Motor neuron (in vitro differentiated cells): ENCODE measurements around the gene ITGAV. TPM values are rescaled to one million over a fixed set of nuclear protein-coding genes. Genes with fewer than 3 reads are reported as not detected.
A peak's percentile ranks its signal among the peaks of the same experiment; 100 is the strongest.

Experiments used
- ATAC-seq, 8 experiments: fragments of 200-7000 bp; cut with Tn5 transposase; replicated peaks in 6 of 8; 2 replicates each; pipeline ENCODE4 v1.8.0; 2021; ENCODE audit warnings: mild to moderate bottlenecking in 8 of 8, moderate library complexity in 8 of 8
- H3K27ac ChIP-seq, 2 donors: fragments of 250-450 bp; sonication (Bioruptor Pico); 2 replicates each; pipeline ENCODE4 v1.9.0; 2021; ENCODE audit warnings: antibody characterized with exemption in 2 of 2, mild to moderate bottlenecking in 2 of 2, moderate library complexity in 1 of 2
- H3K4me1 ChIP-seq, 2 donors: fragments of 250-450 bp; sonication (Bioruptor Pico); replicated peaks in 1 of 2; 2 replicates each; pipeline ENCODE4 v1.6.1; 2021; ENCODE audit warnings: antibody characterized with exemption in 2 of 2, mild to moderate bottlenecking in 2 of 2, moderate library complexity in 1 of 2
- H3K4me3 ChIP-seq, 5 donors: fragments of 250-450 bp; sonication (Bioruptor Pico); 2 replicates each; pipeline ENCODE4 v1.9.0; 2021; ENCODE audit warnings: antibody characterized with exemption in 5 of 5, mild to moderate bottlenecking in 5 of 5, moderate library complexity in 4 of 5
- WGBS, 10 experiments: fragments of 450-650 bp; shearing (Covaris generic); methylation state at CpG; one replicate each; pipeline ENCODE4 v1.0.0; 2022; 5-methylcytosine and 5-hydroxymethylcytosine counted together
- in situ Hi-C, 9 experiments: fragments of 400-800 bp; cut with MboI; loops; one replicate each; pipeline ENCODE4 v1.15.0; 2021; ENCODE audit warnings: low sequenced_read_pairs in 9 of 9, low pct_unique_long_range_greater_than_20kb in 2 of 9; ENCODE audit not compliant: unreplicated experiment in 9 of 9
- total RNA-seq, 8 experiments: library from RNA; unstranded; fragments of 300-600 nt; gene quantifications; 2 replicates each; pipeline versions ENCODE4 v1.2.3 to v1.2.4, GENCODE V29; 2022

Gene ITGAV
- 100 to 1,000 TPM in 1 of 8 experiments, 10 to 100 TPM in 5, 1 to 10 TPM in 2; 8.3 to 181 (median 28.8) TPM for total RNA-seq

- peaks cover 9 to 10% of the 10 kb centered on the region in 2 donors for H3K4me1 ChIP-seq
- peak; percentile 85 to 96 (median 88) for ATAC-seq
- 0 to 3% (median 0%) methylated on average over 3 to 11 of the region's 71 CpGs; no CpG with 5 or more reads in 5 of the 10 experiments for WGBS, 10 experiments
- in situ Hi-C loops = no loop called here
- H3K27ac ChIP-seq = peak within 1 kb of the TSS; percentile 48 to 67
- H3K4me3 ChIP-seq = peak within 1 kb of the TSS; percentile 67 to 93 (median 78)
Observed at GRCh38 chr2:186589612-186590349, at the start of gene ITGAV. Gene ITGAV, plus strand, starts transcription at chr2:186590056. Its CDS starts 283 bp downstream, at chr2:186590339.

- WGBS, 10 experiments = 8 to 92% (median 69%) methylated on average over 1 to 4 of the region's 4 CpGs
- in situ Hi-C loops = no loop called here
- H3K4me3 ChIP-seq = no peak overlapping the region
- peak in 1 of 8 experiments; percentile 22 for ATAC-seq
- no peak overlapping the region for H3K27ac ChIP-seq
- H3K4me1 ChIP-seq = no peaks in the 10 kb centered on the region
Observed at GRCh38 chr2:186540941-186541340, 48.9 kb upstream of the ITGAV start.

- no peak overlapping the region for H3K27ac ChIP-seq
- H3K4me1 ChIP-seq = no peaks in the 10 kb centered on the region
- no peak overlapping the region for H3K4me3 ChIP-seq
- ATAC-seq = no peak
- 33 to 100% (median 97%) methylated on average over 1 to 4 of the region's 4 CpGs; no CpG with 5 or more reads in 3 of the 10 experiments for WGBS, 10 experiments
- in situ Hi-C loops = no loop called here
Observed at GRCh38 chr2:186542002-186542401, 47.9 kb upstream of the ITGAV start.

- H3K4me3 ChIP-seq = no peak overlapping the region
- in situ Hi-C loops = no loop called here
- H3K4me1 ChIP-seq = no peaks in the 10 kb centered on the region
- ATAC-seq = peak in 4 of 8 experiments; percentile 20 to 53 (median 36)
- WGBS, 10 experiments = 0 to 100% (median 83%) methylated on average over 1 to 3 of the region's 3 CpGs
- no peak overlapping the region for H3K27ac ChIP-seq
Observed at GRCh38 chr2:186543561-186544131, 46.2 kb upstream of the ITGAV start.

GRCh38 chr2:186544255-186544675 lies 45.6 kb upstream of the ITGAV start:
- Histone ChIP-seq H3K27ac (no peak overlapping the region), H3K4me3 (no peak overlapping the region), H3K4me1 (no peaks in the 10 kb centered on the region)
- WGBS, 10 experiments = 0 to 100% (median 86%) methylated on average over 1 of the region's 1 CpG; no CpG with 5 or more reads in 2 of the 10 experiments
- peak; percentile 45 to 90 (median 77) for ATAC-seq
- in situ Hi-C loops = no loop called here

- 0 to 82% (median 46%) methylated on average over 1 of the region's 1 CpG for WGBS, 10 experiments
- H3K4me3 ChIP-seq = no peak overlapping the region
- H3K27ac ChIP-seq = no peak overlapping the region
- ATAC-seq = no peak
- H3K4me1 ChIP-seq = no peaks in the 10 kb centered on the region
- in situ Hi-C loops = no loop called here
Observed at GRCh38 chr2:186546846-186547245, 43.0 kb upstream of the ITGAV start.

- Histone ChIP-seq H3K27ac (no peak overlapping the region), H3K4me1 (no peaks in the 10 kb centered on the region), H3K4me3 (no peak overlapping the region)
- in situ Hi-C loops = no loop called here
- peak in 3 of 8 experiments; percentile 22 to 30 (median 26) for ATAC-seq
- WGBS, 10 experiments = 73 to 100% (median 88%) methylated on average over 1 to 7 of the region's 8 CpGs
Observed at GRCh38 chr2:186551323-186552050, 38.4 kb upstream of the ITGAV start.

GRCh38 chr2:186554429-186554828 lies 35.4 kb upstream of the ITGAV start:
- WGBS, 10 experiments = 60 to 92% (median 73%) methylated on average over 1 of the region's 1 CpG; no CpG with 5 or more reads in 6 of the 10 experiments
- ATAC-seq = peak in 5 of 8 experiments; percentile 61 to 81 (median 73)
- H3K27ac ChIP-seq = no peak overlapping the region
- in situ Hi-C loops = no loop called here
- no peak overlapping the region for H3K4me3 ChIP-seq
- no peaks in the 10 kb centered on the region for H3K4me1 ChIP-seq

- no peaks in the 10 kb centered on the region for H3K4me1 ChIP-seq
- no peak overlapping the region for H3K4me3 ChIP-seq
- 40 to 100% (median 70%) methylated on average over 2 to 8 of the region's 8 CpGs for WGBS, 10 experiments
- H3K27ac ChIP-seq = no peak overlapping the region
- peak in 4 of 8 experiments; percentile 6 to 99 (median 70) for ATAC-seq
- in situ Hi-C loops = no loop called here
Observed at GRCh38 chr2:186554850-186555671, 34.8 kb upstream of the ITGAV start.

- Histone ChIP-seq H3K4me3 (no peak overlapping the region), H3K4me1 (no peaks in the 10 kb centered on the region), H3K27ac (no peak overlapping the region)
- 31 to 100% (median 89%) methylated on average over 1 to 2 of the region's 2 CpGs; no CpG with 5 or more reads in 1 of the 10 experiments for WGBS, 10 experiments
- no peak for ATAC-seq
- in situ Hi-C loops = no loop called here
Observed at GRCh38 chr2:186558512-186559276, 31.2 kb upstream of the ITGAV start.

GRCh38 chr2:186559370-186559769 lies 30.5 kb upstream of the ITGAV start:
- in situ Hi-C loops = no loop called here
- no peak for ATAC-seq
- H3K27ac ChIP-seq = no peak overlapping the region
- H3K4me1 ChIP-seq = no peaks in the 10 kb centered on the region
- no peak overlapping the region for H3K4me3 ChIP-seq

- H3K4me1 ChIP-seq = no peaks in the 10 kb centered on the region
- no peak overlapping the region for H3K27ac ChIP-seq
- in situ Hi-C loops = no loop called here
- ATAC-seq = no peak
- WGBS, 10 experiments = 51 to 100% (median 78%) methylated on average over 1 to 3 of the region's 3 CpGs
- H3K4me3 ChIP-seq = no peak overlapping the region
Observed at GRCh38 chr2:186559848-186560247, 30.0 kb upstream of the ITGAV start.
